DND-41 (cell line): Measurements from ENCODE around the gene CEP350.

Source experiments
- ATAC-seq: fragments of 200-7000 bp; cut with Tn5 transposase; 3 replicates; pipeline ENCODE4 v1.9.1; 2021; ENCODE audit warnings: low read depth; ENCODE audit not compliant: insufficient read depth
- DNase-seq: peaks from one replicate; pipeline ENCODE4 v3.0.0-alpha.2; 2020
- H2AFZ ChIP-seq: 2 replicates; pipeline ENCODE4 v1.6.0; 2012; ENCODE audit warnings: low read depth, low read length
- H3K27ac ChIP-seq: 2 replicates; pipeline ENCODE4 v1.5.1; 2012; ENCODE audit warnings: low read length, inconsistent platforms
- H3K27me3 ChIP-seq: fragments of 200-600 bp; sonication (generic); 2 replicates; pipeline ENCODE4 v1.6.0; 2012; ENCODE audit warnings: low read length, mild to moderate bottlenecking, inconsistent platforms; ENCODE audit not compliant: insufficient read depth, poor library complexity
- H3K36me3 ChIP-seq: 2 replicates; pipeline ENCODE4 v1.5.1; 2012; ENCODE audit warnings: low read length, inconsistent platforms; ENCODE audit not compliant: insufficient read depth
- H3K4me1 ChIP-seq: 2 replicates; pipeline ENCODE4 v1.5.1; 2012; ENCODE audit warnings: mild to moderate bottlenecking, low read length; ENCODE audit not compliant: insufficient read depth
- H3K4me2 ChIP-seq: 2 replicates; pipeline ENCODE4 v1.6.0; 2012; ENCODE audit warnings: mild to moderate bottlenecking, moderate library complexity, low read length, inconsistent platforms; ENCODE audit not compliant: insufficient read depth
- H3K4me3 ChIP-seq, 2 experiments: fragments of 200-600 bp in 1 of 2; shearing (Covaris generic) in 1 of 2; 2 replicates each; pipeline ENCODE4 v1.5.1; 2012 to 2016; ENCODE audit warnings: inconsistent platforms in 2 of 2, low read length in 2 of 2, mild to moderate bottlenecking in 2 of 2, low read depth in 1 of 2, moderate library complexity in 1 of 2
- H3K79me2 ChIP-seq: 2 replicates; pipeline ENCODE4 v1.6.0; 2012; ENCODE audit warnings: low read length, inconsistent platforms; ENCODE audit not compliant: insufficient read depth
- H3K9ac ChIP-seq: 2 replicates; pipeline ENCODE4 v1.6.0; 2012; ENCODE audit warnings: low read depth, mild to moderate bottlenecking, inconsistent platforms, low read length, moderate library complexity
- H3K9me3 ChIP-seq: 2 replicates; pipeline ENCODE4 v1.5.1; 2012; ENCODE audit warnings: low read length, moderate library complexity, mild to moderate bottlenecking, inconsistent platforms; ENCODE audit not compliant: insufficient read depth, severe bottlenecking
- H4K20me1 ChIP-seq: 2 replicates; pipeline ENCODE4 v1.6.0; 2012; ENCODE audit warnings: low read length; ENCODE audit not compliant: insufficient read depth
- EZH2 ChIP-seq: IDR thresholded peaks from 3 replicates; pipeline ENCODE4 v1.6.1; 2012; ENCODE audit warnings: borderline replicate concordance, low read depth, mild to moderate bottlenecking, moderate library complexity, low read length, inconsistent platforms; ENCODE audit not compliant: severe bottlenecking
- TF ChIP-seq, protein P1 (sequence below): IDR thresholded peaks from 2 replicates; pipeline ENCODE4 v1.5.1; 2012; ENCODE audit warnings: borderline replicate concordance, low read length, moderate library complexity, mild to moderate bottlenecking; ENCODE audit not compliant: poor library complexity, severe bottlenecking; ENCODE audit errors: extremely low read depth

CEP350 gene

DNA sequence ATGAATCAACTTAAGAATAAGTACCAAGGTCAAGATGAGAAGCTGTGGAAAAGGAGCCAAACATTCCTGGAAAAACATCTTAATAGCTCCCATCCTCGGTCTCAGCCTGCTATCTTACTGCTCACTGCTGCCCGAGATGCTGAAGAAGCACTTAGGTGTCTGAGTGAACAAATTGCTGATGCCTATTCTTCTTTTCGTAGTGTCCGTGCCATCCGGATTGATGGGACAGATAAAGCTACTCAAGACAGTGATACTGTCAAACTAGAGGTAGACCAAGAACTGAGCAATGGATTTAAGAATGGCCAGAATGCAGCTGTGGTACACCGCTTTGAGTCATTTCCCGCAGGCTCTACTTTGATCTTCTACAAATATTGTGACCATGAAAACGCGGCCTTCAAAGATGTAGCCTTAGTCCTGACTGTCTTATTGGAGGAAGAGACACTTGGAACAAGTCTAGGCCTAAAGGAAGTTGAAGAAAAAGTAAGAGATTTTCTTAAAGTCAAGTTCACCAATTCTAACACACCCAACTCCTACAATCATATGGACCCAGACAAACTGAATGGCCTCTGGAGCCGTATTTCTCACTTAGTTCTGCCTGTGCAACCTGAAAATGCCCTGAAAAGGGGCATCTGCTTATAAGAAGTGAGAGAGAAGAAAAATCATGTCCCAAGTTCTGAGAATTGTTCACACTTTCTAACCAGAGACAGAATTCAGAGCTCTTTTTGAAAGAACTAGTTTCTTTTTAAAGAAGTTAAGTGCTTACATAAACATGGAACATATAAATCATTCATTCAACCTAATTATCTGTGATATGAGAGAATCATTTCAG, 36.8 kb upstream of the CEP350 start:
- H3K4me3 ChIP-seq, result no peak overlapping the region
- H3K79me2 ChIP-seq, result no peaks in the 10 kb centered on the region
- no peak overlapping the region for H3K4me2 ChIP-seq
- H3K27ac ChIP-seq, result no peak overlapping the region
- peaks cover 68% of the 10 kb centered on the region for H3K36me3 ChIP-seq
- TF ChIP-seq, protein P1, sequence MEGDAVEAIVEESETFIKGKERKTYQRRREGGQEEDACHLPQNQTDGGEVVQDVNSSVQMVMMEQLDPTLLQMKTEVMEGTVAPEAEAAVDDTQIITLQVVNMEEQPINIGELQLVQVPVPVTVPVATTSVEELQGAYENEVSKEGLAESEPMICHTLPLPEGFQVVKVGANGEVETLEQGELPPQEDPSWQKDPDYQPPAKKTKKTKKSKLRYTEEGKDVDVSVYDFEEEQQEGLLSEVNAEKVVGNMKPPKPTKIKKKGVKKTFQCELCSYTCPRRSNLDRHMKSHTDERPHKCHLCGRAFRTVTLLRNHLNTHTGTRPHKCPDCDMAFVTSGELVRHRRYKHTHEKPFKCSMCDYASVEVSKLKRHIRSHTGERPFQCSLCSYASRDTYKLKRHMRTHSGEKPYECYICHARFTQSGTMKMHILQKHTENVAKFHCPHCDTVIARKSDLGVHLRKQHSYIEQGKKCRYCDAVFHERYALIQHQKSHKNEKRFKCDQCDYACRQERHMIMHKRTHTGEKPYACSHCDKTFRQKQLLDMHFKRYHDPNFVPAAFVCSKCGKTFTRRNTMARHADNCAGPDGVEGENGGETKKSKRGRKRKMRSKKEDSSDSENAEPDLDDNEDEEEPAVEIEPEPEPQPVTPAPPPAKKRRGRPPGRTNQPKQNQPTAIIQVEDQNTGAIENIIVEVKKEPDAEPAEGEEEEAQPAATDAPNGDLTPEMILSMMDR, result no peak
- TF ChIP-seq EZH2, result no peak
- H2AFZ ChIP-seq, result no peak overlapping the region
- no peaks in the 10 kb centered on the region for H3K9me3 ChIP-seq
- H3K4me1 ChIP-seq, result no peaks in the 10 kb centered on the region
- ATAC-seq, result no peak
- no peaks in the 10 kb centered on the region for H4K20me1 ChIP-seq
- H3K9ac ChIP-seq, result no peak overlapping the region
- DNase-seq, result no peak
- H3K27me3 ChIP-seq, result no peaks in the 10 kb centered on the region

DNA sequence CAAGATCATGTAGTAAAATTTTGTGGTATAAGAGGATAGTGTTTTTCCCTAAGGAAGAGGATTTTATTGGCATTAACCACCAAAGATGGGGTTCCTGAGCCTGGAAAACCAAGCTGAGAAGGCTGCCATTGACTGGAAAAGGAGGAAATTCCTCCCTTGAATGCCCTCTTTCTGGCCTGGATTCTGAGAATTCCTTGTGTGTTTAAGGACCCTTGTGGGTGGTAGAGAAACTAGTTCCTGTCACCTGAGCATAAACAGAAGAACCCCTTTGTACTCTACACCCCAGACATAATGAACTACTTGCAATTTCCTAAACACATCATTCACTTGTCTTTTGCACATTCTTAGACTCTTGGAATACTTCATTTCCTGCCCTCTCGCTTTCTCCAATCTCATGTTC, 33.1 kb upstream of the CEP350 start:
- ATAC-seq (no peak), DNase-seq (no peak)
- Histone ChIP-seq H3K36me3 (peaks cover 35% of the 10 kb centered on the region), H3K27me3 (no peaks in the 10 kb centered on the region), H4K20me1 (no peaks in the 10 kb centered on the region), H3K9me3 (no peaks in the 10 kb centered on the region), H3K4me3 (no peak overlapping the region), H3K79me2 (no peaks in the 10 kb centered on the region), H3K4me2 (no peak overlapping the region), H3K4me1 (no peaks in the 10 kb centered on the region), H2AFZ (no peak overlapping the region), H3K27ac (no peak overlapping the region), H3K9ac (no peak overlapping the region)
- no peak for TF ChIP-seq EZH2
- TF ChIP-seq, protein P1, result no peak

GRCh38 chr1:179921981-179922872, 32.4 kb upstream of the CEP350 start:
- no peaks in the 10 kb centered on the region for H4K20me1 ChIP-seq
- H2AFZ ChIP-seq, result no peak overlapping the region
- H3K27me3 ChIP-seq, result no peaks in the 10 kb centered on the region
- H3K27ac ChIP-seq, result no peak overlapping the region
- DNase-seq (no peak), ATAC-seq (no peak)
- H3K9me3 ChIP-seq, result no peaks in the 10 kb centered on the region
- H3K4me3 ChIP-seq, result no peak overlapping the region
- no peak overlapping the region for H3K4me2 ChIP-seq
- H3K4me1 ChIP-seq, result no peaks in the 10 kb centered on the region
- no peak for TF ChIP-seq EZH2
- TF ChIP-seq, protein P1, result no peak
- no peaks in the 10 kb centered on the region for H3K79me2 ChIP-seq
- H3K9ac ChIP-seq, result no peak overlapping the region
- H3K36me3 ChIP-seq, result peaks cover 34% of the 10 kb centered on the region
